Measurements from ENCODE around the gene FAM107B.

GRCh38 chr10:14527915-14528314 lies 246.8 kb downstream of the FAM107B start:
- no peak for TF ChIP-seq EP300 (IDR thresholded peaks at IDR 0.05; ENCODE audit: borderline replicate concordance)
- TF ChIP-seq CEBPB (IDR thresholded peaks at IDR 0.05): no peak
- TF ChIP-seq, protein P1, sequence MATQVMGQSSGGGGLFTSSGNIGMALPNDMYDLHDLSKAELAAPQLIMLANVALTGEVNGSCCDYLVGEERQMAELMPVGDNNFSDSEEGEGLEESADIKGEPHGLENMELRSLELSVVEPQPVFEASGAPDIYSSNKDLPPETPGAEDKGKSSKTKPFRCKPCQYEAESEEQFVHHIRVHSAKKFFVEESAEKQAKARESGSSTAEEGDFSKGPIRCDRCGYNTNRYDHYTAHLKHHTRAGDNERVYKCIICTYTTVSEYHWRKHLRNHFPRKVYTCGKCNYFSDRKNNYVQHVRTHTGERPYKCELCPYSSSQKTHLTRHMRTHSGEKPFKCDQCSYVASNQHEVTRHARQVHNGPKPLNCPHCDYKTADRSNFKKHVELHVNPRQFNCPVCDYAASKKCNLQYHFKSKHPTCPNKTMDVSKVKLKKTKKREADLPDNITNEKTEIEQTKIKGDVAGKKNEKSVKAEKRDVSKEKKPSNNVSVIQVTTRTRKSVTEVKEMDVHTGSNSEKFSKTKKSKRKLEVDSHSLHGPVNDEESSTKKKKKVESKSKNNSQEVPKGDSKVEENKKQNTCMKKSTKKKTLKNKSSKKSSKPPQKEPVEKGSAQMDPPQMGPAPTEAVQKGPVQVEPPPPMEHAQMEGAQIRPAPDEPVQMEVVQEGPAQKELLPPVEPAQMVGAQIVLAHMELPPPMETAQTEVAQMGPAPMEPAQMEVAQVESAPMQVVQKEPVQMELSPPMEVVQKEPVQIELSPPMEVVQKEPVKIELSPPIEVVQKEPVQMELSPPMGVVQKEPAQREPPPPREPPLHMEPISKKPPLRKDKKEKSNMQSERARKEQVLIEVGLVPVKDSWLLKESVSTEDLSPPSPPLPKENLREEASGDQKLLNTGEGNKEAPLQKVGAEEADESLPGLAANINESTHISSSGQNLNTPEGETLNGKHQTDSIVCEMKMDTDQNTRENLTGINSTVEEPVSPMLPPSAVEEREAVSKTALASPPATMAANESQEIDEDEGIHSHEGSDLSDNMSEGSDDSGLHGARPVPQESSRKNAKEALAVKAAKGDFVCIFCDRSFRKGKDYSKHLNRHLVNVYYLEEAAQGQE (IDR thresholded peaks at IDR 0.05; ENCODE audit: low read depth): no peak
- no peak for TF ChIP-seq TEAD4 (IDR thresholded peaks at IDR 0.05)
- no peak for TF ChIP-seq YY1 (IDR thresholded peaks at IDR 0.05; ENCODE audit: low read depth)
- TF ChIP-seq TAF1 (IDR thresholded peaks at IDR 0.05; ENCODE audit: low read depth): no peak
- TF ChIP-seq EGR1 (IDR thresholded peaks at IDR 0.05): no peak
- no peak for TF ChIP-seq FOXM1 (IDR thresholded peaks at IDR 0.05; ENCODE audit: borderline replicate concordance, low read depth)
- TF ChIP-seq TCF12 (IDR thresholded peaks at IDR 0.05; ENCODE audit: low read depth): no peak
- TF ChIP-seq MAX (IDR thresholded peaks at IDR 0.05): no peak
